SH-SY5Y (cell line): ENCODE results near the gene FOXK2.

Source experiments
- GATA2 ChIP-seq: IDR thresholded peaks from 2 replicates; pipeline ENCODE4 v1.6.1; 2011; ENCODE audit warnings: mild to moderate bottlenecking, low read depth, low read length
- GATA3 ChIP-seq: IDR thresholded peaks from 2 replicates; pipeline ENCODE4 v1.6.1; 2011; ENCODE audit warnings: low read depth, mild to moderate bottlenecking, low read length, moderate library complexity

DNA sequence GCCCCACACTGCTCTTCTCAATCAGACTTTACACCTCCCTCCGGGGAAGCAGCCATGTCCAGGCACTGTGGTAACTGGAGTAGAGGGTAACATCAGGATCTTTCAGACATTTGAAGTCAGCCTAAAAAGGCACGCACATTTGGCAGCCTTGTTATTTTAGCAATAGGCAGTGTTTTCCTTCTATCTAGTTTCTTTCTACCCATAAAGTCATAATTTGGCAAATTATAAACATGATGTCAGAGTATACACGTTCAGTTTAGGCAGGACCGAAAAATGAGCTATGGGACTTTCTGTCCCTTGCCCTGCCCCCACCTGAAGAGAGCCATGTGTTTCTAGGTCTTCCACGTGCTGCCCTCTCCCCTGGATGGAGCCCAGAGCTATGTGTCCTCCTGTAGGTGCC lies 39.9 kb upstream of the FOXK2 start:
- TF ChIP-seq GATA2 (no peak), GATA3 (no peak)
